Spleen (tissue), 11 donors: ENCODE measurements around the gene CEACAM1. TPM values are rescaled to one million over a fixed set of nuclear protein-coding genes. Genes with fewer than 3 reads are reported as not detected.

Experiments used
- DNase-seq: peaks from one replicate; pipeline ENCODE4 v3.0.0-alpha.2; 2020
- H3K27ac ChIP-seq, 8 donors: fragments of 200-600 bp; sonication (generic) in 7 of 8; 1 replicate in 4 of 8; 2 replicates in 4 of 8; pipeline versions ENCODE4 v1.5.0 to v1.8.0; 2016 to 2021; ENCODE audit warnings: inconsistent platforms in 4 of 8, mild to moderate bottlenecking in 4 of 8, moderate library complexity in 1 of 8
- H3K27me3 ChIP-seq, 7 donors: fragments of 200-600 bp; sonication (generic) in 6 of 7; replicated peaks in 1 of 7; 1 replicate in 4 of 7; 2 replicates in 3 of 7; pipeline versions ENCODE4 v1.5.0 to v1.8.0; 2016 to 2021; ENCODE audit warnings: inconsistent platforms in 3 of 7, mild to moderate bottlenecking in 1 of 7
- H3K36me3 ChIP-seq, 6 donors: fragments of 200-600 bp; sonication (generic) in 5 of 6; 1 replicate in 4 of 6; 2 replicates in 2 of 6; pipeline versions ENCODE4 v1.5.0 to v1.8.0; 2016 to 2021; ENCODE audit warnings: inconsistent platforms in 2 of 6
- H3K4me1 ChIP-seq, 6 donors: fragments of 200-600 bp; sonication (generic) in 5 of 6; 1 replicate in 3 of 6; 2 replicates in 3 of 6; pipeline versions ENCODE4 v1.5.0 to v1.8.0; 2016 to 2021; ENCODE audit warnings: inconsistent platforms in 3 of 6
- H3K4me3 ChIP-seq, 8 donors: fragments of 200-600 bp; sonication (generic) in 7 of 8; 1 replicate in 4 of 8; 2 replicates in 4 of 8; pipeline versions ENCODE4 v1.5.0 to v1.8.0; 2016 to 2021; ENCODE audit warnings: inconsistent platforms in 4 of 8, mild to moderate bottlenecking in 4 of 8, moderate library complexity in 2 of 8
- H3K9me3 ChIP-seq, 8 donors: fragments of 200-600 bp; sonication (generic) in 7 of 8; 1 replicate in 4 of 8; 2 replicates in 4 of 8; pipeline versions ENCODE4 v1.5.0 to v1.8.0; 2016 to 2021; ENCODE audit warnings: inconsistent platforms in 4 of 8
- POLR2A ChIP-seq, 3 donors: fragments of 450-650 bp; IDR thresholded peaks; one replicate each; pipeline ENCODE4 v1.5.1; 2017; ENCODE audit warnings: antibody characterized with exemption in 3 of 3, mild to moderate bottlenecking in 1 of 3
- POLR2AphosphoS5 ChIP-seq, 3 donors: sonication (generic); formaldehyde crosslinking; IDR thresholded peaks; one replicate each; pipeline ENCODE4 v1.5.1; 2017; ENCODE audit warnings: antibody characterized with exemption in 3 of 3
- whole genome bisulfite sequencing, 5 donors: extraction: QIAGEN DNeasy Blood & Tissue Kit in 3 of 5; methylation state at CpG; one replicate each; pipeline versions ENCODE4 v1.1.5 to v1.1.7; 2013 to 2018; 5-methylcytosine and 5-hydroxymethylcytosine counted together
- intact Hi-C: fragments of 100-400 bp; cut with DNase I; formaldehyde crosslinking; loops from one replicate; pipeline ENCODE4 v1.15.0; 2023; ENCODE audit warnings: low total_unique reads
- polyA plus RNA-seq, 3 donors: library from polyadenylated mRNA; stranded (reverse); fragments of 200-250 nt; gene quantifications; one replicate each; pipeline ENCODE4 v1.2.1, GENCODE V29; 2013
- total RNA-seq, 7 donors: library from RNA; depleted of rRNA in 3 of 7; stranded (reverse); fragments of >200 nt in 3 of 7; fragmentation: NEBNext Ultra II Directional in 4 of 7; extraction: Animal tissue kit (Norgen Biotek cat#: 25700) in 4 of 7; gene quantifications; one replicate each; pipeline versions ENCODE4 v1.1.0 to v1.2.1, GENCODE V29; 2016 to 2021
- TF ChIP-seq, protein P1 (sequence below), 11 experiments: fragments of 200-600 bp in 7 of 11; fragments of 450-650 bp in 4 of 11; sonication (generic) in 4 of 11; IDR thresholded peaks in 8 of 11; conservative IDR thresholded peaks in 3 of 11; 1 replicate in 7 of 11; 2 replicates in 4 of 11; pipeline versions ENCODE4 v1.4.0 to v1.8.0; 2016 to 2021; ENCODE audit warnings: antibody characterized with exemption in 11 of 11, inconsistent platforms in 4 of 11, mild to moderate bottlenecking in 1 of 11
- donor health status: healthy with polysubstance abuse.
- donor health status: DM: no; HTN: no; CAD: no; lungs with moderate emphysema.
- donor health status: DM: no; HTN: no; CAD: no.
- donor health status: Bipolar disorder and iron deficiency.
- donor health status: healthy.
- donor health status: DM: no; HTN: no; CAD: no.
- donor health status: DM: yes; HTN: yes; CAD: no.

CEACAM1 gene
- total and polyA plus RNA-seq, 10 donors: 1.5 to 33.5 (median 16.7) TPM

DNA sequence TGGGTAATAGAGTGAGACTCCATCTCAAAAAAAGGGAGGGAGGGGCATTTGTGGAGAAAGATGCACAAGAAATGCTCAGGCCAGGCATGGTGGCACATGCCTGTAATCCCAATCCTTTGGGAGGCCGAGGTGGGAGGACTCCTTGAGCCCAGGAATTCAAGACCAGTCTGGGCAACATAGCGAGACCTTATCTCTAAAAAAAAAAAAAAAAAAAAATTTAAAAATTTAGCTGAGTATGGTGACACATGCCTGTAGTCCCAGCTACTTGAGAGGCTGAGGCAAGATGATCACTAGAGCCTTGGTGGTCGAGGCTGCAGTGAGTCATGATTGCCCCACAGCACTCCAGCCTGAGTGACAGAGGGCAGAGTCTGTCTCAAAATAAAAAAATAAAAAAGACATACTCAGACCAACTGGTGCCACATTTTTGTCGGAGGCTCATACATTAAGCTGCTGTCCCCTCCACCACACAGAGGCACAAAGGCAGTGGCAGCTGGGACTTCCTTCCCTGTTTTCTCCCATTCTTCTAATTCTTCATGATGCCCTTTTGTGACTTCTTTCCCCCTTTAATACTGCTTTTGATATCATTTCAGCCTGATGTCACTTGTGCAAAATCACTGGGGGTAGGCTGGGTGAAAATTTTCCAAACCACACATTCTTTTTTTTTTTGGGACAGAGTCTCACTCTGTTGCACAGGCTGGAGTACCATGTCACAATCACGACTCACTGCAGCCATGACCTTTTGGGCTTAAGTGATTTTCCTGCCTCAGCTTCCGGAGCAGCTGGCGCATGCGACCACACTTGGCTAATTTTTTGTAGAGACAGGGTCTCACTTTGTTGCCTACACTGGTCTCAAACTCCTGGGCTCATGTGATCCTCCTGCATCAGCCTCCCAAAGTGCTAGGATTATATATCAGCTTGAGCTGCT lies 58.7 kb downstream of the CEACAM1 start:
- peak overlapping the region in 2 of 8 donors; percentile 1 to 13 for H3K27ac ChIP-seq
- DNase-seq: no peak
- TF ChIP-seq POLR2A (IDR thresholded peaks at IDR 0.05) (no peak), POLR2AphosphoS5 (IDR thresholded peaks at IDR 0.05) (peak in 1 of 3 donors; percentile 10)
- H3K4me1 ChIP-seq: peaks cover 13 to 56% (median 36%) of the 10 kb centered on the region in 6 donors
- no peaks in the 10 kb centered on the region for H3K27me3 ChIP-seq
- WGBS, 5 donors: 26 to 45% (median 34%) methylated on average over 8 of the region's 8 CpGs
- H3K4me3 ChIP-seq: no peak overlapping the region
- H3K9me3 ChIP-seq: no peaks in the 10 kb centered on the region
- no peaks in the 10 kb centered on the region for H3K36me3 ChIP-seq
- intact Hi-C loops: no loop called here

DNA sequence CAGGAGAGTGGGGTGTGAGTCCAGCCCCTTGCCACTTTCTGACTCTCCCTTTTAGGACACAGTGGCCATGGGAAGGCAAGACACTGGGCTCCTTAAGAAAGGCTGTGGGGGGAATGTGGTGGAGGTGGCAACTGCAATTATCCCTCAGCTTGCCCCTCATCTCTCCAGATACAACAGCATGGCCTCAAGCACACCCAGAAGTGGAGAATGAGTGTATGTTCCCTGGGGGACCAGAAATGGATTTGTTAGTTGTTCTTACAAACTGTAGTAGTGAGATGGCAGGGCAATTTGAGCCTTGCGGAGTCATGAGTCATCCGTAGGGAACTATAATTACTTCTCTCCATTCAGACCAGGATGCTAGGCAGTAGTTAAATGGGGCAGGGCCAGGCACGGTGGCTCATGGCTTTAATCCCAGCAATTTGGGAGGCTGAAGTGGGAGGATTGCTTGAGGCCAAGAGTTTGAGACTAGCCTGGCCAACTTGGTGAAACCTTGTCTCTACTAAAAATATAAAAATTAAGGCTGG lies 59.9 kb downstream of the CEACAM1 start:
- intact Hi-C loops: no loop called here
- Histone ChIP-seq H3K4me3 (no peak overlapping the region), H3K9me3 (no peaks in the 10 kb centered on the region), H3K4me1 (peaks cover 13 to 60% (median 36%) of the 10 kb centered on the region in 6 donors), H3K27me3 (no peaks in the 10 kb centered on the region), H3K36me3 (no peaks in the 10 kb centered on the region), H3K27ac (no peak overlapping the region)
- TF ChIP-seq, protein P1, sequence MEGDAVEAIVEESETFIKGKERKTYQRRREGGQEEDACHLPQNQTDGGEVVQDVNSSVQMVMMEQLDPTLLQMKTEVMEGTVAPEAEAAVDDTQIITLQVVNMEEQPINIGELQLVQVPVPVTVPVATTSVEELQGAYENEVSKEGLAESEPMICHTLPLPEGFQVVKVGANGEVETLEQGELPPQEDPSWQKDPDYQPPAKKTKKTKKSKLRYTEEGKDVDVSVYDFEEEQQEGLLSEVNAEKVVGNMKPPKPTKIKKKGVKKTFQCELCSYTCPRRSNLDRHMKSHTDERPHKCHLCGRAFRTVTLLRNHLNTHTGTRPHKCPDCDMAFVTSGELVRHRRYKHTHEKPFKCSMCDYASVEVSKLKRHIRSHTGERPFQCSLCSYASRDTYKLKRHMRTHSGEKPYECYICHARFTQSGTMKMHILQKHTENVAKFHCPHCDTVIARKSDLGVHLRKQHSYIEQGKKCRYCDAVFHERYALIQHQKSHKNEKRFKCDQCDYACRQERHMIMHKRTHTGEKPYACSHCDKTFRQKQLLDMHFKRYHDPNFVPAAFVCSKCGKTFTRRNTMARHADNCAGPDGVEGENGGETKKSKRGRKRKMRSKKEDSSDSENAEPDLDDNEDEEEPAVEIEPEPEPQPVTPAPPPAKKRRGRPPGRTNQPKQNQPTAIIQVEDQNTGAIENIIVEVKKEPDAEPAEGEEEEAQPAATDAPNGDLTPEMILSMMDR (IDR thresholded peaks at IDR 0.05 in 8 of 11, conservative IDR thresholded peaks at IDR 0.05 in 3 of 11): no peak
- no peak for TF ChIP-seq POLR2A (IDR thresholded peaks at IDR 0.05)
- TF ChIP-seq POLR2AphosphoS5 (IDR thresholded peaks at IDR 0.05): no peak
- WGBS, 5 donors: 85 to 91% (median 87%) methylated on average over 3 of the region's 3 CpGs
- no peak for DNase-seq

DNA sequence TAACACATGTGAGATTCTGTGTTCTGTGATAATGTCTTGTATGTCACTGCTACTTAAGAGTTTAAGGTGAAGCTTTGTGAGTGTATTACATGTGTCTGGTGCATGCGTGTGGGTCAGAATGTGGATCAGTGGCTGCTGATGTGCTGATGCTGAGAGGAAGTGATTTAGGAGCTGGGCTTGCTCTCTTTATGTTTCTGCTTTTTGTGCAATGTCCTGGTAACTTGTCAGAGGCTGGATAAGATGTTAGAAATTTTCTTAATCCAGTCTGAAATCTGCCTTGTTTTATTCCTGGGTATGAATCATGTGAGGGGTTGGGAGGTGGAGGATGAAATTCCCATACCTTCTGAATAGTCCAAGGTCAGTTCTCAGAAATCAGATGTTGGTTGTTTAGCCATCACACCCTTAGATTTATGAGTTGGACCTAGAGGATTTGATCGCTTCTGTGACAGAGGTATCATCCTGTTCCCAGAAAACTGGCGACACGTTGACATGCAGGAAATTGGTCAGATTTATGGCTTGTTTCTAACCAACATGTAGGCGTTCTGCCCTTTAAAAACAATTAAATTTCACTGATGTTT lies 61.0 kb downstream of the CEACAM1 start:
- no peak for DNase-seq
- peak overlapping the region in 5 of 8 donors; percentile 14 to 63 (median 55) for H3K27ac ChIP-seq
- WGBS, 5 donors: 20 to 46% (median 25%) methylated on average over 5 of the region's 5 CpGs

DNA sequence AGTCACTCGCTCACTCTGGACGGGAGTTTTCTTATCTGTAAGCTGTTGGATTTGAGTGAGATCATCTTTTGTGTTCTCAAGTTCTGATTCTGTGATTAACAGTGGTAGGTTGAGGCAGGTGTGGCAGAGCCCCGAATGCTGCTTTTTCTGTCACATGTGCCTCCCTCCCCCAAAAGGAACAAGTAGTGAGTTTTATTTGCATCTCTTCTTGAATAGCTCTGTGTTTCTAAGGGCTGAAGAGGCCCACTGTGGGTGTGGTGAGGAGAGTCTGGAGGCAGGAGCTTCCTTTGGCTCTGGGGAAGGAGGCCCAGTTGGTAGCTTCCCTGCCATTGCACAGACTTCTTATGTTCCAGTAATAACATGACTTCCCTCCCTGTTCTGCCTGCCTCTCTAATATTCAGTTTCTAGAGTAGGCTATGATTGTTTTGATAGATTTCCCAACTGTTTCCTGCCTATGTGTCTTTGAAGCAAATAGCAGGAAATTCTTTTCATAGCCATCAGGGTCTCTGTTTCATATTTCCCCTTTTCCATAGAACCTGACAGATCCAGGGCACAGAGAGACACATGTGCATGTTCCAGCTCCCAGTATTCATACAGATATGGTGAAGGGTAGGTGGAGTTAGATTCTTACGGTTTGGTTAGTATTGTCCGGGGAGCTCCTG lies 61.6 kb downstream of the CEACAM1 start:
- H3K4me1 ChIP-seq: peaks cover 13 to 61% (median 36%) of the 10 kb centered on the region in 6 donors
- no peaks in the 10 kb centered on the region for H3K27me3 ChIP-seq
- no peak overlapping the region for H3K4me3 ChIP-seq
- H3K9me3 ChIP-seq: no peaks in the 10 kb centered on the region
- 48 to 57% (median 52%) methylated on average over 5 of the region's 5 CpGs for WGBS, 5 donors
- intact Hi-C loops: no loop called here
- TF ChIP-seq POLR2AphosphoS5 (IDR thresholded peaks at IDR 0.05) (no peak), POLR2A (IDR thresholded peaks at IDR 0.05) (no peak)
- TF ChIP-seq, protein P1 (IDR thresholded peaks at IDR 0.05 in 8 of 11, conservative IDR thresholded peaks at IDR 0.05 in 3 of 11): no peak
- no peaks in the 10 kb centered on the region for H3K36me3 ChIP-seq
- no peak for DNase-seq
- peak overlapping the region in 6 of 8 donors; percentile 14 to 63 (median 50) for H3K27ac ChIP-seq

More for the DNA sequence above, 61.0 kb downstream of the CEACAM1 start:
- intact Hi-C loops: no loop called here
- Histone ChIP-seq H3K4me1 (peaks cover 13 to 60% (median 36%) of the 10 kb centered on the region in 6 donors), H3K9me3 (no peaks in the 10 kb centered on the region), H3K27me3 (no peaks in the 10 kb centered on the region), H3K36me3 (no peaks in the 10 kb centered on the region), H3K4me3 (no peak overlapping the region)
- TF ChIP-seq POLR2A (IDR thresholded peaks at IDR 0.05) (no peak), POLR2AphosphoS5 (IDR thresholded peaks at IDR 0.05) (no peak)
- TF ChIP-seq, protein P1 (IDR thresholded peaks at IDR 0.05 in 8 of 11, conservative IDR thresholded peaks at IDR 0.05 in 3 of 11): no peak
